Ecto neural progenitor cell (in vitro differentiated cells): Measurements from ENCODE around the gene SYT15.
"Not testable (repeated sequence)": the region's sequence is repeated elsewhere in the genome, so short reads cannot be mapped to it uniquely, and the experiment has no call there.

Experiments used
- DNase-seq: peaks from one replicate; pipeline ENCODE4 v3.0.0-alpha.2; 2018; ENCODE audit warnings: low spot score

The SYT15 gene

DNA sequence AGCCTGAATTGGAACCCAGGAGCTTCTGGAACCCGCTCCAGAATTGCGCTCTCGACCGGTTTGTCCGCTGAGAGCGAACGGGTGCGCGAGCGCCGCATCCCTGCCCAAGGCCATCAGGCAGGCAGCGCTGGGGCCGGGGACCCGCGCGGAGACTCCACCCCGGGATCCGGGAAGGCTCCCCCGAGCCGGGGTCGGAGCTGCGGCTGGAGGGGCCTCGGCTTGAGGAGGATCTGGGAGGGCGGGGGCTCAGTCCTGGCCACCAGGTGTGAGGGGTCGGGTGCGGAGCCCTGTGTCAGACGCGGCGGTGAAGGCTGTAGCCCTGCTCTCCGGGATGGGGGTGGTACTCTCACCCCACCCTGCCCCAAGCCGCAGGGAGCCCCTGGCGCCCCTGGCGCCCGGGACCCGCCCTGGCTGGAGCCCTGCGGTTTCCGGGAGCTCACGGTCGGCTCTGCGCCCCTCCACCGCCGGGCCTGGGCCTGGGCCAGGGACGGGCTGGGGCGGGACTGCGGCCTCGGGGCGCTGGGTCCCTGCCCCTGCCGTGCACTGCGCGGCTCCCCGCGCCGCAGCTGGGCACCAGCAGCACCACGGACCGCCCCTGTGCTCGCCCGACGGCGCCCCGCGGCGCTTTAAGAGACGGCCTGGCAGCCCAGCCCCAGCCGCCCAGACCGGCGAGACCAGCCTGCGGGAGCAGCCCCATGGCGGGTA lies at the start of gene SYT15:
SYT15 (plus strand) TSS at position 655 of the 705 bp plus-strand sequence; CDS start at position 696, 41 bp downstream.
- not testable (repeated sequence) for DNase-seq

- not testable (repeated sequence) for DNase-seq
Observed at GRCh38 chr10:46529742-46530141, 49.2 kb upstream of the SYT15 start.

- DNase-seq, result no peak
Observed at GRCh38 chr10:46530249-46531186, 48.4 kb upstream of the SYT15 start.

- DNase-seq, result not testable (repeated sequence)
Observed at GRCh38 chr10:46532256-46532655, 46.7 kb upstream of the SYT15 start.

GRCh38 chr10:46534828-46535524 lies 44.0 kb upstream of the SYT15 start:
- no peak for DNase-seq

- DNase-seq, result no peak
Observed at GRCh38 chr10:46536171-46536570, 42.8 kb upstream of the SYT15 start.

- DNase-seq, result no peak
Observed at GRCh38 chr10:46536781-46537180, 42.1 kb upstream of the SYT15 start.

GRCh38 chr10:46537309-46537708 lies 41.6 kb upstream of the SYT15 start:
- no peak for DNase-seq

DNA sequence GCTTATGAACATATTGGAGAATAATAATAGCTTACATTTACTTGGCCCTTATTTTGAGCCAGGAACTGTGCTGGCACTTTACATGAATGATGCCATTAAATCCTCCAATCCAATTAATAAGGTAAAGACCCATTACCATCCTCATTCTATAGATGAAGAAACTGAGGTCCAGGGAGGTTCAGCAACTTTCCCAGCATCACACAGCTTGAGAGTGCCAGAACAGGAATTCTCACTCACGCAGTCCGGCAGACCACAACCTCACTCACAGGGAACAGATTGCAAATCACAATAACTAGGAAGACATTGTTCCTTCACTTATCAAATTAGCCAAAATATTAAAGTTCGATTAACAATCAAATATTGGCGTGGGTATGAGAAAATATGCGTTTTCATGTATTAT lies 40.8 kb upstream of the SYT15 start:
- DNase-seq, result no peak

DNA sequence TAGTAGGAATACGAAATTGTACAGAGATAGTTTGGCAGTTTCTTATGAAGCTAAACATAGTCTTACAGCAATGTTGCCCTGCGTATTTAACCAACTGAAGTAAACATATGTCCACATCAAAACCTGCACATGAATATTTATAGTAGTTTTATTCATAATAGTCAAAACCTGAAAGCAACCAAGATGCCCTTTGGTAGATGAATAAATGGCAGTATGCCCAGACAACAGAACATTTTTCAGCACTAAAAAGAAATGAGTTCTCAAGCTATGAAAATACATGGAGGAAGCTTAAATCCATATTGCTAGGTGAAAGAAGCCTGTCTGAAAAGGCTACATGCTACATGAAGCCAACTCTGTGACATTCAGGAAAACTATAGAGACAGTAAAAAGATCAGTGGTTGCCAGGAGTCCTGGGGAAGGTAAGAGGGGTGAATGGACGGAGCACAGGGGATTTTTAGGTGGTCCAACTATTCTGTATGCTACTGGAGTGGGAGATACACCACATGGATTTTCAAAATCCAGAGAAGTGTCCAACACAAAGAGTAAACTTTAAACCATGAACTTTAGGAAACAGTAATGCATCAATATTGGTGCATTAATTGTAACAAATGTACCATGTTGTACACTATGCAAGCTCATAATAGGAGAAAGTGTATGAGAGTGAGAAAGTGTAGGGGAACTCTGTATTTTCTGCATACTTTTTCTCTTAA lies 40.1 kb upstream of the SYT15 start:
- no peak for DNase-seq

DNA sequence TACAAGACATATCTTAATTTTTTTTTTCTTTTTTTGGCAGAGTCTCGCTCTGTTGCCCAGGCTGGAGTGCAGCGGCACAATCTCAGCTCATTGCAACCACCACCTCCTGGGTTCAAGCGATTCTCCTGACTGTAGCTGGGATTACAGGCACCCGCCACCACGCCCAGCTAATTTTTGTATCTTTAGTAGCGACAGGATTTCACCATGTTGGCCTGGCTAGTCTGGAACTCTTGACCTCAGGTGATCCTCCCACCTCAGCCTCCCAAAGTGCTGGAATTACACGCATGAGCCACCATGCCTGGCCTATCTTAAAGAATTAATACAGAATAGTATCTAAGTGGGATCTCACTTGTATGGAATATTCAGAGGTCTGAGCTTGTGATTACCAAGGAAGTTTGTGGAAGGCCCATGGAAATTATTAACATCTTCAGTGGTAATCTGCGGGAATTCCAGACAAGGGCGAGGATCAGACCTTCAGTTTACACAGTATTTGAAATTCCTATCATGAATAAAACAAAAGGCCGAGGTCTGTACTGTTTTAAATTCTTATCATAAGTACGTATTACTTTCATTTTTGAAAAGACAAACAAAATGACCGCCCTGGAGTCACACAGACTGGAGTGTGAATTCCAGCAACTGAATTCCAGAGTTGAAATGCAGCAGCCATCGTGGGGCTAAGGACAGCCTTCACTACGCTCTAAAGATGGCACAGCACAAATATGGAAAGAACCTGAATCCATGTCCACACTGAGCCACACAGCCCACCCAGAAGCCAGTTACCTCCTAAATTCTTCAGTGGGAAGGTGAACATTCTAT lies 39.1 kb upstream of the SYT15 start:
- DNase-seq, result no peak

- no peak for DNase-seq
Observed at GRCh38 chr10:46540412-46541016, 38.4 kb upstream of the SYT15 start.

GRCh38 chr10:46541017-46541661 lies 37.8 kb upstream of the SYT15 start:
- DNase-seq, result peak; percentile 93

GRCh38 chr10:46541735-46542566 lies 37.0 kb upstream of the SYT15 start:
- no peak for DNase-seq

DNA sequence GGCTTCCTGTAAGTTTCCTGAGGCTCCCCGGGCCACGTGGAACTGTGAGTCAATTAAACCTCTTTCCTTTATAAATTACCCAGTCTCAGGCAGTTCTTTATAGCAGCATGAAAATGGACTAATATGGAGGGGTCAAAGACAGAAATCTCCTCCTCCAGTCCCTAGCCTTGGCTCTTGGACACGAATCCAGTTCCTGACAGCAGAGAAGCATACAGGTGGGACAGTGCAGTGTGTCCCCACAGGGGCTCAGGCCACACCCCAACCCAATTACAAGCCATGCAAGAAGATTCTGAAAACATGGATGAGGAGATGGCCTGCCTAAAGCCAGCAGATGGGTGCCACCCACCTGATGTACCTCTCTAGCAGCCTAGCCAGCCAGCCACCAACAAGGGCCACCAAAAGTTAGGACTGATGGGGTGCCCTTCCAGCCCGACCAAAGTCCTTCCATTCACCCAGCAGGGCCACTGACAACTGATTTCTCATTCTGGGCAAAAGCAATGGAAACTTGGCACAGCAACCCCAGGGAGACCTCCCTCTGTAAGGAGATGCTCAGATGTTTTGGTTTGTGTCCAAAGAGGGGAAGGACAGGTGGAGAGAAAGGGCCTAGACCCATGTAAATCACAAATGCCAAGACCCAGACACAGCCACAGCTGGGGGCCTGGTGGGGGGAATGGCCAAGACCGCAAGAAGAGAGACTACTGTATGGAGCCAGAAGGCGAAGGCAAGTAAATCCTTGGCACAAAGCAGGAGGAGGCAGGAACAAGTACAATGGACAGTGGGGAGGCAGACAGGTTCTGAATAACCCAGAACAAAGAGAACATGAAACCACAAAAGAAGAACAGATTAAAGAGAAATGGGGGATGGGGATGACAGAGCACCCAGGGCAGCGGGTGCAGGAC lies 36.1 kb upstream of the SYT15 start:
- no peak for DNase-seq

GRCh38 chr10:46543466-46544377 lies 35.2 kb upstream of the SYT15 start:
- DNase-seq, result no peak
